GM18951 (cell line): ENCODE results near the gene CDK4.
A peak's percentile ranks its signal among the peaks of the same experiment; 100 is the strongest.

Experiments used
- POLR2A ChIP-seq: IDR thresholded peaks from 4 replicates; pipeline ENCODE4 v1.6.1; 2011; ENCODE audit warnings: mild to moderate bottlenecking; ENCODE audit not compliant: insufficient read length, insufficient read depth; ENCODE audit errors: extremely low read depth
- in situ Hi-C: fragments of 300-500 bp; cut with MboI; formaldehyde crosslinking; loops from one replicate; pipeline ENCODE4 v1.12.0; 2022; ENCODE audit warnings: low sequenced_read_pairs, mixed read lengths, inconsistent platforms; ENCODE audit not compliant: unreplicated experiment

The CDK4 gene

GRCh38 chr12:57744194-57744776 is 7.8 kb downstream of the CDK4 start:
- in situ Hi-C loops, result no loop called here
- no peak for TF ChIP-seq POLR2A

DNA sequence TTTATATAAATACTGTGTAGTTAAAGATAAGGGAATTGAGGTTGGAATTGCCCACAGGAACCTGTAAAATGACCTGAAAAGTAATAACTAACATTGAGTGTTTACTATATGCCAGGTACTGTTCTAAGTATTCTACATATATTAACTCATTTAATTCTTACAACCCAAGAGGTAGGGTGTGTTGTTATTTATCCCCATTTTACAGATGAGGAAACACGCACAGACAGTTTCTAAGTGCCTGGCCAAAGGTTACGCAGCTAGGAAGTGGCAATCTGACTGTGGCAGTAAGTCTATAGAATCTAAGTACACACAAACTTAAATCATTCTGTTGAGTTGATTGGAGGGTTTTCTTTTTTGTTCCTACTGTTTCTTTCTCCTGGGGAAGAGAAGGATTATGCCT is 8.3 kb downstream of the CDK4 start:
- in situ Hi-C loops, result no loop called here
- TF ChIP-seq POLR2A, result no peak

GRCh38 chr12:57741844-57742738 is 10.0 kb downstream of the CDK4 start:
- peak; percentile 61 for TF ChIP-seq POLR2A
- in situ Hi-C loops, result no loop called here

GRCh38 chr12:57741413-57741789 is 10.7 kb downstream of the CDK4 start:
- TF ChIP-seq POLR2A, result no peak
- in situ Hi-C loops, result no loop called here

- in situ Hi-C loops, result no loop called here
- TF ChIP-seq POLR2A, result no peak
Observed at GRCh38 chr12:57740656-57741412, 11.3 kb downstream of the CDK4 start.

GRCh38 chr12:57739914-57740538 is 12.1 kb downstream of the CDK4 start:
- in situ Hi-C loops, result no loop called here
- no peak for TF ChIP-seq POLR2A

- TF ChIP-seq POLR2A, result no peak
- in situ Hi-C loops, result no loop called here
Observed at GRCh38 chr12:57739387-57739786, 12.7 kb downstream of the CDK4 start.

- in situ Hi-C loops, result no loop called here
- no peak for TF ChIP-seq POLR2A
Observed at GRCh38 chr12:57738661-57739237, 13.4 kb downstream of the CDK4 start, which contains the start of gene AGAP2. AGAP2 (minus strand) TSS chr12:57738742; CDS start chr12:57738246, 496 bp downstream.

GRCh38 chr12:57737467-57738460 is 14.3 kb downstream of the CDK4 start:
- in situ Hi-C loops, result no loop called here
- no peak for TF ChIP-seq POLR2A

- in situ Hi-C loops, result no loop called here
Observed at GRCh38 chr12:57736741-57737466, 15.2 kb downstream of the CDK4 start.

More at GRCh38 chr12:57736741-57737466, 15.2 kb downstream of the CDK4 start:
- no peak for TF ChIP-seq POLR2A
